ENCODE data around the gene ATF1.

Gene ATF1

DNA sequence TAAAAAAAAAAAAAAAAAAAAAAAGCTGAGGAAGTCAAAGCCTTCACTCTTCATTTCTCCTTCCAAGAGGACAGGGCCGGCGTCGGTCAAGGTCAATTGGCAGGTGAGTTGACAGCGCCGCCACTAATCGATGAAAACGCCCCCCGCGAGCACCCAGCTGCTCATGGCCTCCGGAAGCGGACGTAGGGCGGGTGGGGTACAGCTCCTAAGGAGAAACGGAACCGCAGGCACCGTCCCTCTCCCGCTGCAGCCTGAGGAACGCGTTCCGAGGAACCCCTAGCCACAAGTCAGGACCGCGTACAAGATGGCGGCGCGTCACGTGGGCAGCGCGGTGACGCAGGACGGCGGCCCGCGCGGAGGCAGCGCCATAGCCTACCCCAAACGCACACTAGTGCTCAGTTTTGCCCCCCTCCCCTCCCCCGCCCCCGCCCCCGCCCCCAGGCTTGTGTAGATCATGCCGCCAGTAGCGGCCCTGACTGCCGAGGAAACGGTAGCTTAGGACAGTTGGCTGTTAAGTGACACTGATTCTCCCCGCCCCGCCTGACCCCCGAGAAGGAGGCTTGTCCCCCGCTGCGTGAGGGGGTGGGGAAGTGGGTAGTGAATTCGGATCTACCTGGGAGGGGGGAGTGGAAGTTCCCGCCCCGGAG is at the start of gene ATF1:
ATF1 (plus strand) TSS at position 463 of the 647 bp plus-strand sequence. CDS start 16,045 bp downstream, outside the sequence.
- peak; percentile 91 to 95 for DNase-seq (ENCODE audit: low read depth in 2 of 2)
- TF ChIP-seq, protein P1, sequence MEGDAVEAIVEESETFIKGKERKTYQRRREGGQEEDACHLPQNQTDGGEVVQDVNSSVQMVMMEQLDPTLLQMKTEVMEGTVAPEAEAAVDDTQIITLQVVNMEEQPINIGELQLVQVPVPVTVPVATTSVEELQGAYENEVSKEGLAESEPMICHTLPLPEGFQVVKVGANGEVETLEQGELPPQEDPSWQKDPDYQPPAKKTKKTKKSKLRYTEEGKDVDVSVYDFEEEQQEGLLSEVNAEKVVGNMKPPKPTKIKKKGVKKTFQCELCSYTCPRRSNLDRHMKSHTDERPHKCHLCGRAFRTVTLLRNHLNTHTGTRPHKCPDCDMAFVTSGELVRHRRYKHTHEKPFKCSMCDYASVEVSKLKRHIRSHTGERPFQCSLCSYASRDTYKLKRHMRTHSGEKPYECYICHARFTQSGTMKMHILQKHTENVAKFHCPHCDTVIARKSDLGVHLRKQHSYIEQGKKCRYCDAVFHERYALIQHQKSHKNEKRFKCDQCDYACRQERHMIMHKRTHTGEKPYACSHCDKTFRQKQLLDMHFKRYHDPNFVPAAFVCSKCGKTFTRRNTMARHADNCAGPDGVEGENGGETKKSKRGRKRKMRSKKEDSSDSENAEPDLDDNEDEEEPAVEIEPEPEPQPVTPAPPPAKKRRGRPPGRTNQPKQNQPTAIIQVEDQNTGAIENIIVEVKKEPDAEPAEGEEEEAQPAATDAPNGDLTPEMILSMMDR (IDR thresholded peaks at IDR 0.05; ENCODE audit: low read depth, low read length): no peak
- peak within 1 kb of the TSS; percentile 86 to 95 for H3K4me3 ChIP-seq (replicated peaks in 1 of 2; ENCODE audit: low read depth in 2 of 2, low read length in 2 of 2)

DNA sequence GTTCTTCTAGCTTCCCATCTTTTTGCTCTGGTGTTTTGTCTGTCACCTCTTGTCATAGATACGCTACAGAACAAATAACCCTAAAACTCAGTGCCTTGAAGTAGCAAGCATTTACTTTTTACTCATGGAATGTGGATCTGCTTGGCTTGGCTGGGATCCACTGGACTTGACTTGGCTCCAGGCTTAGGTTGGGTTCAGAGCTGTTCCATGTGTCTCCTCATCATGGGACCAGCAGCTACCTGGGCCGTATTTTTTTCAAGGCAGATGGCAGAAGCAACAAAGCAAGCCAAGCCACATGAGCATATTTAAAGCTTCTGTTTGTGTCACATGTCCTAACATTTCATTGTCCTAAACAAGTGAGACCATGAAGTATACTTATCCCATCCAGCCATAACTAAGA is 48.7 kb upstream of the ATF1 start:
- peak; percentile 5 to 27 for DNase-seq (ENCODE audit: low read depth in 2 of 2)
- H3K4me3 ChIP-seq (replicated peaks in 1 of 2; ENCODE audit: low read depth in 2 of 2, low read length in 2 of 2): no peak overlapping the region
- TF ChIP-seq, protein P1 (IDR thresholded peaks at IDR 0.05; ENCODE audit: low read depth, low read length): no peak

DNA sequence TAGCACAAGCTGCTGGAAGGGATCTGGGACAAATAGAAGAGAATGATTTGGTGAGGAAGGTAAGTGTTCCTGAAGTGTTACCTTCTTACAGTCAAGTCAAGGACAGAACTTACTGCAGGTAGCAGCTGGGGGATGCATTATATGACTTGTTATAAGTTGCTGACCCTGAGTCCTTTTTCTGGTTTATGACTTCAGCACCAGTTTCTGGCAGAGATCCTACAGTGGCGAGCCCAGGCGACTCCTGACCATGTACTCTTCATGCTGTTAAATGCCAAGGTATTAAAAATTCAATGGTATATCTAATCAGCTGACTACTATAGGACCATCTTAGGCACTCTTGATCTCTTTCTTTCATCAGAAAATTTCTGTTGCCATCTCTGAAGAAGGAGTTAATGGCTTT is 45.1 kb upstream of the ATF1 start:
- TF ChIP-seq, protein P1 (IDR thresholded peaks at IDR 0.05; ENCODE audit: low read depth, low read length): no peak
- DNase-seq (ENCODE audit: low read depth in 2 of 2): no peak
- no peak overlapping the region for H3K4me3 ChIP-seq (replicated peaks in 1 of 2; ENCODE audit: low read depth in 2 of 2, low read length in 2 of 2)

DNA sequence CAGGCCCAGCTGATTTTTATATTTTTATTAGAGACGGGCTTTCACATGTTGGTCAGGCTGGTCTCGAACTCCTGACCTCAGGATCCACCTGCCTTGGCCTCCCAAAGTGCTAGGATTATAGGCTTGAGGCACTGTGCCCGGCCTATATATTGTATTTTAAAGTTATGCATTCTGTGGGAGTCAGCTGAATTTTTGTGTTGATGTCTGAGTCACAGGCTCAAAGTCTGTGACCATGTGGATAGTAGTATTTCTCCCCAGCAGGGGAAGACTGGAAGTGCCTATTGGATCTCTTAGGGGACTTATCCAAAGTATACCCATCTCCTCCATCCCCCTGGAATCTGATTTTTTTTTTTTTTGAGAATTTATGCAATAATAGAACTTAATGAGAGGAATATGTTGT is 43.8 kb upstream of the ATF1 start:
- H3K4me3 ChIP-seq (replicated peaks in 1 of 2; ENCODE audit: low read depth in 2 of 2, low read length in 2 of 2): no peak overlapping the region
- peak in 1 of 2 donors; percentile 18 for DNase-seq (ENCODE audit: low read depth in 2 of 2)
- TF ChIP-seq, protein P1 (IDR thresholded peaks at IDR 0.05; ENCODE audit: low read depth, low read length): no peak

DNA sequence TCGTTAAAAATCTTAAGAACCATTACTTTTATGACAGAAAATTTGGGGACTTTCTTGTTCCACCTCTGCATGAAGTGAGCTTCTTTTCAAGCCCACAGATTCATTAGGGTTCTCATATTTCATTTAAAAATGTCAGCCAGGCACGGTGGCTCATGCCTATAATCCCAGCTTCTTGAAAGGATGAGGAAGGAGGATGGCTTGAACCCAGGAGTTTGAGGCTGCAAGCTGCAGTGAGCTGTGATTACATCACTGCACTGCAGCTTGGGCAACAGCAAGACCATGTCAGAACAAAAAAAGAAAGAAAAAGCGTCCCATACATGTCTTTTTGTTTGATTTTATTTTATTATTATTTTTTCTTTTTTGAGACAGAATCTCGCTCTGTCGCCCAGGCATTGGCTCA is 43.4 kb upstream of the ATF1 start:
- TF ChIP-seq, protein P1 (IDR thresholded peaks at IDR 0.05; ENCODE audit: low read depth, low read length): no peak
- no peak for DNase-seq (ENCODE audit: low read depth in 2 of 2)
- H3K4me3 ChIP-seq (replicated peaks in 1 of 2; ENCODE audit: low read depth in 2 of 2, low read length in 2 of 2): no peak overlapping the region

DNA sequence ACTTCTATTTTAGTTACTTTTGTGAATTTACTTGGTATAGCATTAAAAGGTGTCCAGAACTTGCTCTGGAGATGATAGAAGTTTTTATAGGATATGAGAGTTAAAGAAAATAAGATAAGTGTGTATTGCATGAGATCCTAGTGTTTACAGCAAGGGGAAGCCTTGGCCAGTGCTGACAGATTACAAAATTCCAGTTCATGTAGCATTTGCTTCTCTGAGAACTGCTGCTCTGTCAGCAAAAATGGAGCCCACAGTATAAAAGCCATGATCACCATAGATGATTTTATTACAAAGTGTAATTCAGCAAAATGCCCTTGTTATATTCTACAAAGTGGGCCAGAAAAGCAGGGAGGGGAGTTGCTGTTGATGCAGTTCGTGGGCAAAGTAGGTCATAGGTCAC is 40.0 kb upstream of the ATF1 start:
- DNase-seq (ENCODE audit: low read depth in 2 of 2): peak in 1 of 2 donors; percentile 10
- TF ChIP-seq, protein P1 (IDR thresholded peaks at IDR 0.05; ENCODE audit: low read depth, low read length): no peak
- no peak overlapping the region for H3K4me3 ChIP-seq (replicated peaks in 1 of 2; ENCODE audit: low read depth in 2 of 2, low read length in 2 of 2)
